ENCODE measurements around the gene ARHGAP10.

ARHGAP10 gene

DNA sequence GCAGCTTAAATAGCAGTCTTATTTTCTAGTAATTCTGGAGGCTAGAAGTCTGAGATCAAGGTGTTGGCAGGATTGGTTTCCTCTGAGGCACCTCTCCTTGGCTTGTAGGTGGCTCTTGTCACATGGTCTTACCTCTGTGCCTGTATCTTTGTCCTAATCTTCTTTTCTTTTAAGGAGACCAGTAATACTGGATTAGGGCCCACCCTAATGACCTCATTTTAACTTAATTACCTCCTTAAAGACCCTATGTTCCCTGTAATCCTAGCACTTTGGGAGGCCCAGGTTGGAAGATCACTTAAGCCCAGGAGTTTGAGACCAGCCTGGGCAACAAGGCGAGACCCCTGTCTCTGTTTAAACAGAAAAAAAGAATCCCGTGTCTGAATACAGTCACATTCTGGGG, 38.9 kb downstream of the ARHGAP10 start:
- DNase-seq (ENCODE audit: low spot score), result no peak

DNA sequence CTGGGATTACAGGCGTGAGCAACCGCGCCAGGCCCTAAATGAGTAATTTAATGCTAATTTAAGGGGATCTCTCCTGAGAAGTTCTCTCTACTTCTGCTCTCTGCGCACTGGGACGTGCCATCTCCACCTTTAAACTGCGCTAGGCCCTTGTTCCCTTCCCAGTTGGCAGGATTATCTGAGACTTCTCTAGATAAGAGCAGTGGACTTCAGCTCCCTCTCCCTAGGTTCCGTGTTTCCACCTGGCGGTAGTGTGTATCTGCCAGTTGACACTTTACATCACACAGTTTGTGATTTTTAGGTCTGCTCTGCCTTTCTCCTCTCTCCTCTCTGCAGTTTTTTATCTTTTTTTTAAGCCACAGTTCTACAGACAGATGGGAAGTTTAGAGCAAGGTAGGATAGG, 40.2 kb downstream of the ARHGAP10 start:
- DNase-seq (ENCODE audit: low spot score), result no peak

DNA sequence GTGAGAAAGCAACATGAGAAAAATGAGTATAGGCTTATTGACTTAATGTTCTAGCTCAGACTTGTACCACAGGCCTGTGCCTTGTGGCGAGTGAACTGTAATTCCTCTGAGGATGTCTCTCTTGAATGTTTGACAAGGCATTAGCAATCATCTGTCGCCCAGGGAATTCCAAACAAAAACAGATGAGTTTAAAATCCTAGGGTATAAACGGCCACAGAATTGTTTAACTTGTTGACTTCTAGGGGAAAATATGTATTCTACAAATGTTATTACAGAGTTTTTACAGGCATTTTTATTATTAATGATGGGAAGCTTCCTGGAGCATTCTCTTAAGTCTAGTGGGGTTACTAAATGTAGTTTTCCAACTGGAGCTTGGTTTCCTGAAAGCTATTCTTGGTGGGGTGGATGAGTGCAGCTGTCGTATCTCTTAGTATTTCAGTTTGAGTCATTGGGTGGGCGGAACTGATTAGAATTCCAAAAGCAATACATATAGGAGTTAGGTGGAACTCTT, 40.6 kb downstream of the ARHGAP10 start:
- no peak for DNase-seq (ENCODE audit: low spot score)

DNA sequence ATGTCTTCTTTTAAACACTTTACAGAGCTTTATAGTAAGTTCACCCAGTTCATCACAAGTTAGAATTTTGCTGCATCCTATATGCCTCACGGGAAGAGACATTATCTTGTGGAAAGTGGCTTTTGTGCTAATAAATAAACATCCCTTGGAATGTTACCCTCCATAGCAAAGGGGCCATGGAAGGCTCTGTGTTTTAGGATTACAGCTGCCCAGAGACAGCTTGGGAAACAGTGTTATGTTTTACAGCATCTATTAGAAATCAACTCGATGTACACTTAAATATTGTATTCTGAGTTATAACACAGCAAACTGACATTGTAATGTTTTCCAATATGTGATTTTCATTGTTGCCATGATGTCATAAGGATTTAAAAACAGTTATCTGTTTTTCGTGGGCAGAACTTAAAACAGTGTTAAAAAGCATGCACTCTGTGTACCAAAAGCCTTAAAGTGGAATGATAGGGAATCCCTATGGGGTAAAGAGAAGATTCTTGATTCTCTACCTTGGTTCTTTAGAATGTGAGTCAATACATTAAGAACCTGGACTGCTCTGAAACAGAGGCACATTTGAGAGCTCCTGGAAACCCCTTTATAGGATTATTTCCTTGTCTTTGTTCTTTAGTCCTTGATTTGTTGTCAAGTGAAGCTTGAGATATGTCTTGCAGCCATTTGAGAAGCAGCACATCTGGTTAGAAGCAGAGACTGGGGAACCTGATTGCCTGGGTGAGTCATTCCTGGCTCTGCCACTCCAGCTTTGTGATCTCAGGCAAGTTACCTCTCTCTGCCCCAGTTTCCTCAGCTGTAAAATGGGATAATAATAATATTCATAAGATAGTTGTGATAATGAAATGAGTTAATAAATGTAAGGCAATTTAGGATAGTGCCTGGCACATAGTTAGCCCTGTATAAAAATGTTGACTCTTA, 41.6 kb downstream of the ARHGAP10 start:
- no peak for DNase-seq (ENCODE audit: low spot score)

DNA sequence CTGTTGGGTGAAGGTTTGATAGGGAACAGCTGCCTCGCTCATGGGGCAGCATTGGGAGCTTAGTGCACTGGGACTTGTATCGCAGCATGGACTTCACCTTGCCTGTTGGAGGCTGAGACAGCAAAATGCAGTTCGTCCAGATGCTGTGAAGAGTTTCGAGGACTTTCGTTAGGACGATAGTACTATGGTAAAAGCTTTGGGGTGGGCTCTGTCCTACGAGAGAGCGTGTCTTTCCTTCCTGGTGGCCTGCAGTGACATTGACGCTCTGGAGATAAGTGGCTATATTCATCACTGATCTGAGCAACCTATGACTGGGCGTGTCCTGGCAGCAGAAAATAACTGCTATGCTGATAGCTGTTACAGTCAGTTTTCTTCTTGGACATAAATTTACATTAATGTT, 44.8 kb downstream of the ARHGAP10 start:
- no peak for DNase-seq (ENCODE audit: low spot score)

DNA sequence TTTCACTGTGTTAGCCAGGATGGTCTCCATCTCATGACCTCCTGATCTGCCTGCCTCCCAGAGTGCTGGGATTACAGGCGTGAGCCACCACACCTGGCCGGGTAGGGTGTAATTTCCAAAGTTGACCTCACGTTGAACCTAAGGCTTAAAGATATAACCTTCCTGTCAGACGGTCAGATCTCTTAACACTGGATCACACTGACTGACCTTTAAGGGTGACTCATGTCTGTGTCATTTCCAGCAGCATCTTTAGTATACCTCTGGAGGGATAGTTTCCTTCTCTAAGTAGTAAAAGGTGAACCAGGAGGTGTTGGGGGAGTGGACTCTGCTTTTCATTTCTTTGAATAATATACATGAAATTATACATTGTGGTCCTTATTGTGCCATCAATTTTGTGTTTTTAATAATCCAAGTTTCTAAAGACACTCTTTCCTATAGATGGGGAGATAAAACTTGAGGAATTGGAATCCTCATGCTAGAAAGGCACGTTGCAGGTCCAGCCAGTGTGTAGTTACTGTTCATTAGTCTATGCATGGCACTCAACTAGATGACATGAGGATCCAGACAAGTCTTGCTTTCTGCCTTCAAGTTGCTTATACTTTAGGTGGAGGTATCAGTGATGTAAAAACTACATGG, 45.7 kb downstream of the ARHGAP10 start:
- DNase-seq (ENCODE audit: low spot score), result no peak

DNA sequence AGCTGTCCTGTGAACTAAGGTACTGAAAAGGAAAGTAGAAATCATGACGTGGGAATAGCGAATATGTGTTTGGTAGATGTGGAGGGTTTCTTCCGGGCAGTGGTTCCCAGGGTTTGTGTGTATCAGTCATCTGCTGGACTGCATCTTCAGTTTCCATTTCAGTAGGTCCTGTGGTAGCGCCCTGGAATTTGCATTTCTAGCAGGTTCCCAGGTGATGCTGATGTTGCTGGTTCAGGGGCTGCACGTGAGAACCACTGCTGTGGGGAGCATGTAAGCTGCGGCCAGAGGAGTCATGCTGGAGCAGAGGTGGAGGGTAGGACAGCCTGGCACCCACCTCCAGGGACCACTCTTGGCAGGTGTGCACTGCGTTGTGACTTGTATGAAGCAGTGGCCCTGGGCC, 47.1 kb downstream of the ARHGAP10 start:
- DNase-seq (ENCODE audit: low spot score), result no peak

DNA sequence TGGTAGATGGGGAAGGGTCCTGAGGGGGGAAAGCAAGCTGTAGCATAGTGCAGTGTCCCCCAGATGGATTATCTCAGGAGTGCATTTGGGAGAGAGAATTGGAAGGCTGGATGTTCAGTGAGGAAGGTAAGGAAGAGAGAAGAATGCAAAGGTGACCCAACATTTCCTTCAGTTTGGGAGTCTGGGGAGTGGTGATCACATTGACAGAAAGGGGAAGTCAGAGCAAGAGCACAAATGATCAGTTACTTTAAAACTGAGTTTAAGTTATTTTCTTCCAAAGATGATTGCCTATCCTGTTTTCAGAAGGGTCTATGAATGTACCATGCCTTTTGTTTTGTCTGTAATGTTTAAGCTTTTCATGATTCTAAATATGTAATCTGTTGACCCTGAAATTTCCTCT, 47.6 kb downstream of the ARHGAP10 start:
- DNase-seq (ENCODE audit: low spot score), result no peak

DNA sequence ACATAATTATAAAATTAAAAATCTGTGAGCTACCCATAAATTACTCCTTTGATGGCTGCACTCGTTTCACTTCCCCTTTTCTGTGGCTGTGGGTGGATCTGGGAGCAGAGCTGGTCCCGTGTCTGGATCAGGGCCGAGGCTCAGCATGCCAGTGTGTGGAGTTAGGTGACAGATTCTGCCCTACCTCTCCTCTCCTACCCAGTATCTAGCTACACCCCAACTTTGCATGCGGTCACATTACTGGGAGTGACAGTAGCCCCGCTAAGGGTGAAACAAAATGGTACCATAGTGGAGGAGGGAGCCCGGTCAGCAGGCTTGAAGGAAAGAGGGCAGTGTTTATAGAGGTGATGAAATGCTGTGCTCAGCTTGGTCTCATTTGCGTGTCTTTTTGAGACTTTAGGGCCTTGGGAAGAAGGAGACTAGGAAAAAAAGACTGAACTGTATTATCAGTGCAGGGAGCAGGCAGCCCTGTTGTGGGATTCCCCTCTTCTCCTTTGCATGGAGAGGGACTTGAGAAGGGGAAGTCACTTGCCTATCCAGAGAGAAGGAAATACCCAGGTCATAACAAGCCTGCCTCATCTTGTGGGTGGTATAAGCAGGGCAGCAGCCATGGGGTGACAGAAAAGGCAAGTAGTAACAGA, 48.4 kb downstream of the ARHGAP10 start:
- no peak for DNase-seq (ENCODE audit: low spot score)

DNA sequence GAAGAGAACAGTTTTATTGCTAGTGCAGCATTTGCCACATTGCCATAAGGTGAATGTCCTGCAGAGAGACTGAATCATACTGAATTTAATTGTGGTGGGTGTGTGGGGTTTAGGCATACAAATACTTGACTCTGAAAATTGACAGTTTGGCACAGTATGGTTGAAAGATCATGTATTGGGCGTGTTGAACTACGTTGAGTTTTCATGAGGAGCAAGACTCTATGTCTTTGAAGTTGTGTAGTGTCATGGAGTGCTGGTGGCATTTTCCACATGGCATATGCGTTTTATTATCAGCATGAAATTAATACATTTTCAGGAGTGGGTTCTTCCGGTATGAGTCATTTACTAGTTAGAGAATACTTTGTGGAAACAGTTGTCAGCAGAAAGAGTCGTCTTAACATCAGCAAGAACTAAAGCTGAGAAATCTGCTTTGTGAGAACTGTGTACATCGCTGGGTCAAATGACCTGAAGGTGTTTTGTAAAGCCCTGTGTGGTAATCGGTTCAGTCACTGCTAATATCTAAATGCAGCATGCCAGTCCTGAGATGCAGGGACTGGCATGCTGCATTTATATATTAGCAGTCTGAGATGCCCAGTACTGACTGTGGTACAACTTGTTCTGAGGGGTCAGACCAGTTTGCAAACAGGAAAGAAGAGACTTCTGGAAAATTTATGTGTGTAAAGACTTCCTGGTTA, 50.3 kb downstream of the ARHGAP10 start:
- DNase-seq (ENCODE audit: low spot score), result no peak

DNA sequence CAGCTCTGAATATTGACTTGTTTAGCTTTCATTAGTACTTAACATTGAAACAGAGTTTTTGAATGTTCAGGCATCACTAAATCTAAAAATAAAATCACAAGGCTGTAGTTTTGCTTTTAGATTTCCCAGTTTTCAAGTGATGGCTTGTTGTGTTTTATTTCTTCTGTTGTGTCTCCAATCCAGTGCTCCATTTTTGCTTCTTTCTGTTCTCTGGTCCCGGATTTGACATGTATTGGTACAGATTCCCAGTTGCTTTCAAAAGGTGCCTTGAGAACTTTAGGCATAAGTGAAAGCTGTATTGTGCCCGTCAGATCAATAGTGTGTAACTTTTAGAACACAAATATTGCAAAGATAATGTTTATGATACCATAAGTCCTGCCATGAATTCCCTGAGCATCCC, 53.2 kb downstream of the ARHGAP10 start:
- DNase-seq (ENCODE audit: low spot score), result no peak

DNA sequence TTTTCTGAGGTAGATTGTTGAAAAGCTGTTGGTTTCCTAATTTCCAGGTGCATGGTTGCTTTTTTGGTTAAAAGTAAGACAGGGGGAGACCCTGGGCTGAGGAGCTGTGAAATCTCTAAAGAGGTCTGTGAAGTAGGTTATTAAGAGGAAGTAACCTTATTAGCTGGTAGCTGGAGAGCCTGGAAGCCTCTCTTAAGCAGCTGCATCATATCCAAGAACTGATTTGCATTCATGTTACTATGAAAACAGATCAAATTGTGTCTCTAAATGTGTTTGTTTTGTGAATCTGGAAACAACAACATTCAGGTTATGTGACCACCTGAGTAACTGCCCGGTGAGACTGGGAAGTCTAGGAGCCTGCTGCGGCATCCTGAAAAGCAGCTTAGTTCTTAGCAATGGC, 54.1 kb downstream of the ARHGAP10 start:
- DNase-seq (ENCODE audit: low spot score), result no peak

DNA sequence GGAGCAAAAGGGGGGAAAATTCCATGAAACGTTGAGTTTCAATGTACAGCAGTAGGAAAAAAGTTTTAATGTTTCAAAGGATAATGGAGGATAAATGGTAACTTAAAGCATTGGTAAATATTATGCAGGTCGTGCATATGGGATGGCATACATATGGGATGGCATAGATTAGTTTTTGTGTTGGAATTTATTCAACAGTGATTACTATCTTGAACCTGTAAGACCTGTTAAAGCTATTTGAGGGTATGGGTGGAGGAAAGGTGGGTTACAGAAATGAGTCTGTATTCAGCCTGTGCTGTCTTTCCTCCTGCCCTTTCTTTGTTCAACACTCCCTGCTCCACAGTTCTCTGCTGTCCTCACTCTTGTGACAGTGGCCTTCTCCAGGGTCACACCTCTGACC, 54.6 kb downstream of the ARHGAP10 start:
- DNase-seq (ENCODE audit: low spot score), result no peak

DNA sequence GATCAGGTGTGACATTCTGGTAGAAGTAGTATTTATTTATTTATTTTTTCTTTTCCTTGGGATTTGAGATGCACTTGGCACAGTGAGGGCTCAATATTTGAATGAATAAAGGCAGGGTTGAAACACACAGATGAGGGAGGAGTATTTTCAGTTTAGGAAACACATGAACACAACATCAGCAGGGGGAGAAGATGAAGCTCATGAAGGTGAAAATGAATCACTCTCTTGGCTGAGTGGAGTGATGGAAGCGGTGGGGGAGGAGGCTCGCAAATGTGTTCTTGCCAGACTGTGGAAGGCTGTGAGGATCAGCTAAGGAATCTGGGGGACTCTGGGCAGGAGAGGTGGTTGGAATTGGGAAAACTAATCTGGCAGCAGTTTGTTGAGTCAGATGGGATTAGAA, 55.3 kb downstream of the ARHGAP10 start:
- DNase-seq (ENCODE audit: low spot score), result no peak

DNA sequence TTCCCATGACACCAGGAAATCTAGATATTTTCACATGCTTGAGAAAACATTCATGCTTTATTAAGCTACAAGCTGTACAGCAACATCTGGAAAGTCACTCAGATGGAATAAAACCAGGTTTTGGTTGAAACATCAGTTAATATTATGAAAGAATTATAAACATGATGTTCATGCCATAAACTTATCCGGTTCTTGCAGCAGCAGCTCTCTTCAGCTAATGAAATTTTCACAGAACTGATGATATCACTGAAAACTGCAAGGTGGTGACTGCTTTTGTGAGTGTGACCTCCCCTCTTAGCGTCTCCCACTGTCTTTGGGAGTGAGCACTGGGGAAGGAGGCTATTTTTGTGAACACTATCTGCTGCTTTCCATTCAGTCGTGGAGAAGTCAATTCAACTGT, 56.9 kb downstream of the ARHGAP10 start:
- DNase-seq (ENCODE audit: low spot score), result no peak

DNA sequence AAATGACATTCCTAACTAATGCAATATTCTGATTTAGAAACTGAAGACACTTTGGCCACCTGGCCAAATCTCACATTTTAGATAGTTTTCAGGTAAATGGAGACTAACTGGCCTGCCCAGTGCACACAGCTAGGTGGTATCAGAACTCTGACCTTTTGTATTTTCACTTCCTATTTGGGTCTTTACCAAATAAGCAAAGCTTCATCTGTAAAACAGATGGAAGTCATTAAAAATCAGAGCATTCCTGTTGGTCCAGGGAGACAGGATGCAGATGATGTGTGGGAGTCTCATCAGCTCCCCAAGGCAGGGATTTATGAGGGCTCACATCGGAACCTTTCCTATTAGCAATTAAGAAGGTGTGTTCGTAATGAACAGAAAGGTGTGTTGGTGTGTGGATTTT, 57.7 kb downstream of the ARHGAP10 start:
- DNase-seq (ENCODE audit: low spot score), result no peak

DNA sequence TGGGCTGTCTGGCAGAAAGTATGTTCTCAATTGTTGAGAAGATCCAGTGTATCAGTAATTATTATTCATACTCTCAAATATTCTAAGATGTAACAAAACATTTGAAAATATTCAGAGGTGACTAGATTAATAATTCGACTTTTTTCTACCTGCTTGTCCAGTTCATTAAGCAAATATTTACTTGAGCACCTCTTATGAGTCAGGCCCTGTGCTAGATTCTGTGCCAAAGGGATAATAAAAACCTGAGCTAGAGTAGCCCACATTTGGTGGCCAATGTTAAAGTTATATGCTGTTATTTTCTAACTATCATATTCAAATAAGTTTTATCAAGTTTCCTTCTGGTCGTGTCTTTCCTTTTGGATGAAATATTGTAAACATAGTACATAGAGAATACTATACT, 58.5 kb downstream of the ARHGAP10 start:
- no peak for DNase-seq (ENCODE audit: low spot score)

DNA sequence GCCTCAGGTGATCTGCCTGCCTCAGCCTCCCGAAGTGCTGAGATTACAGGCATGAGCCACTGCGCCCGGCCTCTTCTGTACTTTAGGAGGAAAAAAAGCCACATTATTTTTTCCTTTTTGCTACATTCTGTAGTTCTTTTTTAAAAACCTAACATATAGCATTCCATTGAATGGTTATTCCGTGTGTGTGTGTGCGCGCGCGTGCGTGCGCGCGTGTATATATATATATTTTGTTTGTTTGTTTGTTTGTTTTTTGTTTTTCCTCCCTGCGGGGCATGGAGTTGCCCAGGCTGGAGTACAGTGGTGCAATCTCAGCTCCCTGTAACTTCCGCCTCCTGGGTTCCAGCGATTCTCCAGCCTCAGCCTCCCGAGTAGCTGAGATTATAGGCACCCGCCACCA, 59.5 kb downstream of the ARHGAP10 start:
- DNase-seq (ENCODE audit: low spot score), result no peak

DNA sequence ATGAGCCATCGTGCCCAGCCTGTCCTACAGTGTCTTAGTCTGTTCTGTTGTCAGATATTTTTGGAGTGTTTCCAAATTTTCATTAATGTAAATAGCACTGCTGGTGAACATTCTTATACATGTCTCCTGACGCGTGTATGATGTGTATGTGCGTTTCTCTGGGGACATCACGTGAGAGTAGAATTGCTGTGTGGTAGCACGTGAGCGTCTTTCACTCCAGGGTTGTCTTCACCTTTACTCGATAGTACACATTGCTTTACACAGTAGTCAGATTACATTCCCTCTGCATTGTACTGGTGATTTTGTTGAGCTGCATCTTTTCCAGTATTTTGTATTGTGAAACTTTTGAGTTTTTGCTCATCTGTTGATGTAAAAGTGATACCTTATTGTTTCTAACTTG, 60.0 kb downstream of the ARHGAP10 start:
- DNase-seq (ENCODE audit: low spot score), result no peak

DNA sequence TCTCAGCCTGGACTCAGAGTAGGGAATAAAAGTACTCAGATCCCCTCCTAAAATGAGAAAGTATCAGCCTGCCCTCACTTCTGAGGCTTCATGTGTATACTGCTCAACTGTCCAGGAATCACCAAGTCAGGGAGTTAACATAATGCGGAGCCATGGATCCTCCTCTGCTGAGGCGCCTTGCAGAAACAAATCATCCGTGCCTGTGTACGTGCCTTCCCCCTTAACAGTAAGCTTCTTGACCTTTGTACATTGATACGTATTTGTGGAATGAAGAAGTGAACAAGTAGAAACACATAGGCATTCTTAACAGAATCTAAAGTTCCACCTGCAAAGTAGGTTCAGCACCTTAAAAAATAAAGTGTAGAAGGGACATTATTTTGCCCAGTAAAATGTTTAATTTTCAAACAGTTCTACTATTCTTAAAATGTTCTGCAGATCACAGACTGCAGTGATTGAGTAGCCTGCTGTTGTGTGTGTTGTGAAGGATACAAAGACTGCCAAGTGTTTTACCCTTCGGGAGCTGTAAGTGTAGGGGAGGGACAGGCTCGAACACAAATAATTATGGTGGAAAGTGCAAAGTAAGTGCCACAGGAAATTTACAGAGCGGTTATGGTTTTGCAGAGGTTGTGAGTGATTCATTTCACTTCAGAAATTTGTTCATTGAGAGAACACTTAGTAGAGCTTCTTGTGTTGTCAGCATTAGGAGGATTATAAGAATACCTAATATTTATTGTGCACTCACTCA, 61.9 kb downstream of the ARHGAP10 start:
- DNase-seq (ENCODE audit: low spot score), result no peak

DNA sequence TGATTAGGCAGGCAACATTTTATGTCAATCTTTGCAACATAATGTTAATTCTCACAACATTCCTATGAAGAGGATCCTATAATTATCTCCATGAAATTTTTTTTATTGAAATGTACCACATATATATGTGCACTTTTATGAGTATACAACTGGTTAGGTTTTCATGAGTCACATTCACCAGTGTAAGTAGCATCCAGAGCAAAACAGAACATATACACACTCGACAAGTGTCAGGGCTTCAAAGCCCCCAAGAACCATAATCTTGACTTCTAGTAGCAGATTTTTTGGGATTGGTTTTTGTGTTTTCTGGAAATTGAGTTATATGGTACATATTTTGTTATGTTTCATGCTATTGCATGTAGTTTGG, 62.4 kb downstream of the ARHGAP10 start:
- DNase-seq (ENCODE audit: low spot score), result no peak

Data from left forelimb (tissue), 1 donor.